Nephron progenitor cell (in vitro differentiated cells): ENCODE results near the gene PRXL2A.

Experiments
- DNase-seq: peaks from one replicate; pipeline ENCODE4 v3.0.0; 2021
- H3K27ac Mint-ChIP-seq: 2 replicates; pipeline ENCODE4 v1.8.0; 2021; ENCODE audit warnings: mild to moderate bottlenecking, moderate library complexity, mixed read lengths
- H3K27me3 Mint-ChIP-seq: 2 replicates; pipeline ENCODE4 v1.8.0; 2021; ENCODE audit warnings: mild to moderate bottlenecking, low read depth, mixed read lengths; ENCODE audit not compliant: poor library complexity
- H3K36me3 Mint-ChIP-seq: 2 replicates; pipeline ENCODE4 v1.8.0; 2021; ENCODE audit warnings: low read depth, mixed read lengths
- H3K4me1 Mint-ChIP-seq: 2 replicates; pipeline ENCODE4 v1.8.0; 2021; ENCODE audit warnings: mixed read lengths
- H3K4me3 Mint-ChIP-seq: 2 replicates; pipeline ENCODE4 v1.8.0; 2021; ENCODE audit warnings: mild to moderate bottlenecking, moderate library complexity, mixed read lengths
- H3K9me3 Mint-ChIP-seq: 2 replicates; pipeline ENCODE4 v1.8.0; 2021; ENCODE audit warnings: mild to moderate bottlenecking, moderate library complexity, mixed read lengths
- TF ChIP-seq, protein P1 (sequence below): fragments of 200-600 bp; sonication (generic); IDR thresholded peaks from 2 replicates; pipeline ENCODE4 v1.5.0; 2021; ENCODE audit warnings: antibody characterized with exemption

Gene PRXL2A

GRCh38 chr10:80485076-80485945 is 77.0 kb downstream of the PRXL2A start:
- DNase-seq = no peak
- peaks cover 56% of the 10 kb centered on the region for H3K4me1 Mint-ChIP-seq

GRCh38 chr10:80485946-80486764 is 77.8 kb downstream of the PRXL2A start:
- peak overlapping the region; percentile 96 for H3K27ac Mint-ChIP-seq
- peak overlapping the region; percentile 51 for H3K4me3 Mint-ChIP-seq
- peaks cover 55% of the 10 kb centered on the region for H3K4me1 Mint-ChIP-seq
- H3K27me3 Mint-ChIP-seq = no peaks in the 10 kb centered on the region
- TF ChIP-seq, protein P1, sequence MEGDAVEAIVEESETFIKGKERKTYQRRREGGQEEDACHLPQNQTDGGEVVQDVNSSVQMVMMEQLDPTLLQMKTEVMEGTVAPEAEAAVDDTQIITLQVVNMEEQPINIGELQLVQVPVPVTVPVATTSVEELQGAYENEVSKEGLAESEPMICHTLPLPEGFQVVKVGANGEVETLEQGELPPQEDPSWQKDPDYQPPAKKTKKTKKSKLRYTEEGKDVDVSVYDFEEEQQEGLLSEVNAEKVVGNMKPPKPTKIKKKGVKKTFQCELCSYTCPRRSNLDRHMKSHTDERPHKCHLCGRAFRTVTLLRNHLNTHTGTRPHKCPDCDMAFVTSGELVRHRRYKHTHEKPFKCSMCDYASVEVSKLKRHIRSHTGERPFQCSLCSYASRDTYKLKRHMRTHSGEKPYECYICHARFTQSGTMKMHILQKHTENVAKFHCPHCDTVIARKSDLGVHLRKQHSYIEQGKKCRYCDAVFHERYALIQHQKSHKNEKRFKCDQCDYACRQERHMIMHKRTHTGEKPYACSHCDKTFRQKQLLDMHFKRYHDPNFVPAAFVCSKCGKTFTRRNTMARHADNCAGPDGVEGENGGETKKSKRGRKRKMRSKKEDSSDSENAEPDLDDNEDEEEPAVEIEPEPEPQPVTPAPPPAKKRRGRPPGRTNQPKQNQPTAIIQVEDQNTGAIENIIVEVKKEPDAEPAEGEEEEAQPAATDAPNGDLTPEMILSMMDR = no peak
- peaks cover 42% of the 10 kb centered on the region for H3K36me3 Mint-ChIP-seq
- H3K9me3 Mint-ChIP-seq = no peaks in the 10 kb centered on the region
- no peak for DNase-seq

More at GRCh38 chr10:80485076-80485945, 77.0 kb downstream of the PRXL2A start:
- Mint-ChIP-seq H3K27me3 (no peaks in the 10 kb centered on the region), H3K36me3 (peaks cover 39% of the 10 kb centered on the region), H3K27ac (peak overlapping the region; percentile 96), H3K9me3 (peaks cover under 1% of the 10 kb centered on the region), H3K4me3 (no peak overlapping the region)
- TF ChIP-seq, protein P1 = no peak
